SK-N-SH treated with all-trans-retinoic acid at 6 μM for 48 hours (cell line): ENCODE measurements around the gene SYTL5.

Experiments used
- ARNTL ChIP-seq: fragments of 450-650 bp; formaldehyde crosslinking; IDR thresholded peaks from 2 replicates; pipeline ENCODE4 v1.5.0; 2020; ENCODE audit warnings: low read depth, mild to moderate bottlenecking, moderate library complexity, borderline replicate concordance
- CREB5 ChIP-seq: fragments of 250-450 bp; sonication (Bioruptor Pico); IDR thresholded peaks from 2 replicates; pipeline ENCODE4 v1.5.1; 2020; ENCODE audit warnings: low read depth, mild to moderate bottlenecking, moderate library complexity
- CSDC2 ChIP-seq: fragments of 250-450 bp; sonication (Bioruptor Pico); IDR thresholded peaks from 2 replicates; pipeline ENCODE4 v1.5.0; 2020; ENCODE audit warnings: mild to moderate bottlenecking, moderate library complexity
- OSR1 ChIP-seq: fragments of 250-450 bp; sonication (Bioruptor Pico); IDR thresholded peaks from 2 replicates; pipeline ENCODE4 v1.8.0; 2022; ENCODE audit warnings: moderate library complexity, mild to moderate bottlenecking, inconsistent platforms
- RARB ChIP-seq: fragments of 250-450 bp; sonication (Bioruptor Pico); IDR thresholded peaks from 2 replicates; pipeline ENCODE4 v1.8.0; 2021; ENCODE audit warnings: mild to moderate bottlenecking, moderate library complexity
- ZC3H10 ChIP-seq: fragments of 250-450 bp; sonication (Bioruptor Pico); IDR thresholded peaks from 2 replicates; pipeline ENCODE4 v1.5.1; 2021; ENCODE audit warnings: mild to moderate bottlenecking, moderate library complexity
- ZFP3 ChIP-seq: fragments of 250-450 bp; sonication (Bioruptor Pico); IDR thresholded peaks from 2 replicates; pipeline ENCODE4 v1.5.0; 2020; ENCODE audit warnings: mild to moderate bottlenecking, moderate library complexity
- TF ChIP-seq, protein P1 (sequence below): fragments of 250-450 bp; sonication (Bioruptor Pico); IDR thresholded peaks from 2 replicates; pipeline ENCODE4 v1.8.0; 2020; ENCODE audit warnings: mild to moderate bottlenecking, moderate library complexity, borderline replicate concordance
- TF ChIP-seq, protein P2 (sequence below): fragments of 250-450 bp; sonication (Bioruptor Pico); IDR thresholded peaks from 2 replicates; pipeline ENCODE4 v1.8.0; 2021; ENCODE audit warnings: low read depth, mild to moderate bottlenecking, moderate library complexity, borderline replicate concordance

- TF ChIP-seq OSR1 (CRISPR knock-in tag), result no peak
- TF ChIP-seq RARB (CRISPR knock-in tag), result no peak
- TF ChIP-seq, protein P1, sequence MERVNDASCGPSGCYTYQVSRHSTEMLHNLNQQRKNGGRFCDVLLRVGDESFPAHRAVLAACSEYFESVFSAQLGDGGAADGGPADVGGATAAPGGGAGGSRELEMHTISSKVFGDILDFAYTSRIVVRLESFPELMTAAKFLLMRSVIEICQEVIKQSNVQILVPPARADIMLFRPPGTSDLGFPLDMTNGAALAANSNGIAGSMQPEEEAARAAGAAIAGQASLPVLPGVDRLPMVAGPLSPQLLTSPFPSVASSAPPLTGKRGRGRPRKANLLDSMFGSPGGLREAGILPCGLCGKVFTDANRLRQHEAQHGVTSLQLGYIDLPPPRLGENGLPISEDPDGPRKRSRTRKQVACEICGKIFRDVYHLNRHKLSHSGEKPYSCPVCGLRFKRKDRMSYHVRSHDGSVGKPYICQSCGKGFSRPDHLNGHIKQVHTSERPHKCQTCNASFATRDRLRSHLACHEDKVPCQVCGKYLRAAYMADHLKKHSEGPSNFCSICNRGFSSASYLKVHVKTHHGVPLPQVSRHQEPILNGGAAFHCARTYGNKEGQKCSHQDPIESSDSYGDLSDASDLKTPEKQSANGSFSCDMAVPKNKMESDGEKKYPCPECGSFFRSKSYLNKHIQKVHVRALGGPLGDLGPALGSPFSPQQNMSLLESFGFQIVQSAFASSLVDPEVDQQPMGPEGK (CRISPR knock-in tag), result no peak
- TF ChIP-seq CSDC2 (CRISPR knock-in tag), result no peak
- TF ChIP-seq ZC3H10, result no peak
- TF ChIP-seq, protein P2, sequence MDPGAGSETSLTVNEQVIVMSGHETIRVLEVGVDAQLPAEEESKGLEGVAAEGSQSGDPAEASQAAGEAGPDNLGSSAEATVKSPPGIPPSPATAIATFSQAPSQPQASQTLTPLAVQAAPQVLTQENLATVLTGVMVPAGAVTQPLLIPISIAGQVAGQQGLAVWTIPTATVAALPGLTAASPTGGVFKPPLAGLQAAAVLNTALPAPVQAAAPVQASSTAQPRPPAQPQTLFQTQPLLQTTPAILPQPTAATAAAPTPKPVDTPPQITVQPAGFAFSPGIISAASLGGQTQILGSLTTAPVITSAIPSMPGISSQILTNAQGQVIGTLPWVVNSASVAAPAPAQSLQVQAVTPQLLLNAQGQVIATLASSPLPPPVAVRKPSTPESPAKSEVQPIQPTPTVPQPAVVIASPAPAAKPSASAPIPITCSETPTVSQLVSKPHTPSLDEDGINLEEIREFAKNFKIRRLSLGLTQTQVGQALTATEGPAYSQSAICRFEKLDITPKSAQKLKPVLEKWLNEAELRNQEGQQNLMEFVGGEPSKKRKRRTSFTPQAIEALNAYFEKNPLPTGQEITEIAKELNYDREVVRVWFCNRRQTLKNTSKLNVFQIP (CRISPR knock-in tag), result no peak
- TF ChIP-seq ZFP3 (CRISPR knock-in tag), result no peak
- TF ChIP-seq CREB5, result no peak
- no peak for TF ChIP-seq ARNTL (CRISPR knock-in tag)
Measured at GRCh38 chrX:38069991-38070390, 63.6 kb downstream of the SYTL5 start.
